HepG2 (cell line): Measurements from ENCODE around the gene HAUS2. TPM values are rescaled to one million over a fixed set of nuclear protein-coding genes. Genes with fewer than 3 reads are reported as not detected.

Experiments
- FOSL2 ChIP-seq: sonication (generic); formaldehyde crosslinking; IDR thresholded peaks from 2 replicates; pipeline ENCODE4 v1.4.0; 2020; ENCODE audit warnings: missing genetic modification reagents
- HNRNPK ChIP-seq: fragments of 200-400 bp; formaldehyde crosslinking; IDR thresholded peaks from 2 replicates; pipeline ENCODE4 v1.6.1; 2018; ENCODE audit warnings: low read length, low read depth, moderate library complexity, mild to moderate bottlenecking; ENCODE audit not compliant: poor library complexity, severe bottlenecking
- MATR3 ChIP-seq: sonication (generic); formaldehyde crosslinking; IDR thresholded peaks from 2 replicates; pipeline ENCODE4 v1.4.0; 2020; ENCODE audit warnings: missing genetic modification reagents
- MIER3 ChIP-seq: IDR thresholded peaks from 2 replicates; pipeline ENCODE4 v1.6.1; 2016; ENCODE audit warnings: missing compliant biosample characterization, borderline replicate concordance
- PRMT3 ChIP-seq: sonication (generic); formaldehyde crosslinking; IDR thresholded peaks from 2 replicates; pipeline ENCODE4 v1.8.1; 2022; ENCODE audit warnings: low read depth, mild to moderate bottlenecking, moderate library complexity, missing genetic modification reagents, borderline replicate concordance
- RAD21 ChIP-seq: fragments of 450-650 bp; formaldehyde crosslinking; IDR thresholded peaks from 2 replicates; pipeline ENCODE4 v1.5.0; 2020; ENCODE audit warnings: mild to moderate bottlenecking
- RBM22 ChIP-seq: fragments of 200-400 bp; formaldehyde crosslinking; optimal IDR thresholded peaks from 2 replicates; pipeline ENCODE3; 2017; ENCODE audit warnings: mild to moderate bottlenecking, low read length, moderate library complexity
- RORA ChIP-seq: sonication (generic); formaldehyde crosslinking; IDR thresholded peaks from 2 replicates; pipeline ENCODE4 v1.5.0; 2020; ENCODE audit warnings: mild to moderate bottlenecking, missing genetic modification reagents, moderate library complexity
- SMAD3 ChIP-seq: sonication (generic); formaldehyde crosslinking; IDR thresholded peaks from 2 replicates; pipeline ENCODE4 v1.4.0; 2020; ENCODE audit warnings: missing genetic modification reagents
- SP4 ChIP-seq: sonication (generic); formaldehyde crosslinking; IDR thresholded peaks from 2 replicates; pipeline ENCODE4 v1.8.1; 2023; ENCODE audit warnings: mild to moderate bottlenecking, missing genetic modification reagents
- ZNF138 ChIP-seq: sonication (generic); formaldehyde crosslinking; IDR thresholded peaks from 2 replicates; pipeline ENCODE4 v1.5.0; 2020; ENCODE audit warnings: mild to moderate bottlenecking, low read depth, missing genetic modification reagents
- ZNF34 ChIP-seq: sonication (generic); formaldehyde crosslinking; IDR thresholded peaks from 2 replicates; pipeline ENCODE4 v1.4.0; 2020; ENCODE audit warnings: mild to moderate bottlenecking, missing genetic modification reagents, borderline replicate concordance
- ZNF557 ChIP-seq: sonication (generic); formaldehyde crosslinking; IDR thresholded peaks from 2 replicates; pipeline ENCODE4 v1.4.0; 2020; ENCODE audit warnings: missing genetic modification reagents
- ZNF619 ChIP-seq: sonication (generic); formaldehyde crosslinking; IDR thresholded peaks from 2 replicates; pipeline ENCODE4 v1.4.0; 2020; ENCODE audit warnings: mild to moderate bottlenecking, missing genetic modification reagents
- ZSCAN9 ChIP-seq: IDR thresholded peaks from 2 replicates; pipeline ENCODE4 v1.6.1; 2016; ENCODE audit warnings: borderline replicate concordance
- polyA plus RNA-seq, 8 experiments: library from polyadenylated mRNA; depleted of rRNA in 3 of 8; stranded (reverse) in 7 of 8; unstranded in 1 of 8; fragments of >200 nt; fragmentation: Illumina TruSeq in 4 of 8; extraction: Trizol in 4 of 8; gene quantifications; 2 replicates each; pipeline versions ENCODE4 v1.2.1 to v1.2.3, GENCODE V29; 2011 to 2016; ENCODE audit warnings: low read depth in 4 of 8, missing spikeins in 1 of 8, mixed read lengths in 1 of 8; ENCODE audit not compliant: insufficient read depth in 1 of 8
- total RNA-seq, 5 experiments: library from RNA; depleted of rRNA; stranded (reverse); fragments of >200 nt; fragmentation: Illumina TruSeq; extraction: Trizol; gene quantifications; 2 replicates each; pipeline ENCODE4 v1.2.3, GENCODE V29; 2016; ENCODE audit warnings: low read depth in 1 of 5
- TF ChIP-seq, protein P1 (sequence below): sonication (generic); formaldehyde crosslinking; IDR thresholded peaks from 2 replicates; pipeline ENCODE4 v1.8.1; 2022; ENCODE audit warnings: mild to moderate bottlenecking, missing genetic modification reagents
- TF ChIP-seq, protein P2 (sequence below): sonication (generic); formaldehyde crosslinking; IDR thresholded peaks from 2 replicates; pipeline ENCODE4 v1.5.1; 2020; ENCODE audit warnings: missing genetic modification reagents, mild to moderate bottlenecking, borderline replicate concordance
- TF ChIP-seq, protein P3 (sequence below): sonication (generic); formaldehyde crosslinking; IDR thresholded peaks from 2 replicates; pipeline ENCODE4 v1.4.0; 2020; ENCODE audit warnings: missing genetic modification reagents, low read depth, mild to moderate bottlenecking, borderline replicate concordance
- TF ChIP-seq, protein P4 (sequence below): sonication (generic); formaldehyde crosslinking; IDR thresholded peaks from 2 replicates; pipeline ENCODE4 v1.4.0; 2020; ENCODE audit warnings: missing genetic modification reagents
- TF ChIP-seq, protein P5 (sequence below): sonication (generic); formaldehyde crosslinking; IDR thresholded peaks from 2 replicates; pipeline ENCODE4 v1.5.0; 2020; ENCODE audit warnings: missing genetic modification reagents
- TF ChIP-seq, protein P6 (sequence below): sonication (generic); formaldehyde crosslinking; conservative IDR thresholded peaks from 2 replicates; pipeline ENCODE4 v1.4.0; 2020; ENCODE audit warnings: missing genetic modification reagents

HAUS2 gene
- total and polyA plus RNA-seq, 2 of the 13 experiments (the other 11 are each of a cell fraction or from before 2014, with no cell fraction given) = 11.6 to 32.9 TPM

DNA sequence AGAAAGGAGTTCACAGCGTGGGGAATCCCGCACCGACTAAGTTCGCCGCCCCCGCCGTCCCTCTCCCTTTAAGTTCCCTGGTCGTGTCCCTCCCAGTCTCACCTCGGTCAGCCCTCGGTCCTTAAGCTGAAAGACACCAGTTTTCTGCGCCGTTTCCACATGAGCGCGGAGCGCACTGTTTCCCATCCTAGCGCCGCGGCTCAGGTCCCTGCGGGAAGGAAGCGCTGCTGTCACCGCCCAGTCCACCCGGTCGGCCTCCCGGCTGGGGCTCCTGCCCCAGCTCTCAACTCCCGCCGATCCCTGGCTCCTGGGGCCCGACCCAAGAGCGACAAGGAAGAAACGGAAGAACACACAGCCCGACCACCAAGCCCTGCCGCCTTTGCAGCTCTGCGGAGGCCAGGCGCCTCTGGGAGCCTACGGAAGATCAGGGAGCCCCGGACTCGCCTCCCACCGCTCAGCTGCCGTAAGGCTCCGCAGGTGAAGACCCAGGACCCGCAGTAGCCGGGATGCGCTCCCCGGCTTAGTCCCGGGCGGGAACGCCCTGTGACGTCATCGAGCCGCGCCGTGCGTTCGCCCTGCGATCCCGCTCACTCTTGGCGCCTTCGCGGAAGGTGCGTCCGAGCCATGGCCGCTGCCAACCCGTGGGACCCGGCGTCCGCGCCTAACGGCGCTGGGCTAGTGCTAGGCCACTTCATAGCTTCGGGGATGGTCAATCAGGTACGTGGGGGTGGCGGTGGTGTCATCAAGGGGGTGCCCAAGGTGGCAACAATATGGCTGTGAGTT is at the start of gene HAUS2, which contains the start of gene LRRC57 (continued):
- TF ChIP-seq, protein P1, sequence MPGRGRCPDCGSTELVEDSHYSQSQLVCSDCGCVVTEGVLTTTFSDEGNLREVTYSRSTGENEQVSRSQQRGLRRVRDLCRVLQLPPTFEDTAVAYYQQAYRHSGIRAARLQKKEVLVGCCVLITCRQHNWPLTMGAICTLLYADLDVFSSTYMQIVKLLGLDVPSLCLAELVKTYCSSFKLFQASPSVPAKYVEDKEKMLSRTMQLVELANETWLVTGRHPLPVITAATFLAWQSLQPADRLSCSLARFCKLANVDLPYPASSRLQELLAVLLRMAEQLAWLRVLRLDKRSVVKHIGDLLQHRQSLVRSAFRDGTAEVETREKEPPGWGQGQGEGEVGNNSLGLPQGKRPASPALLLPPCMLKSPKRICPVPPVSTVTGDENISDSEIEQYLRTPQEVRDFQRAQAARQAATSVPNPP (CRISPR knock-in tag) = no peak
- peak; percentile 90 for TF ChIP-seq SP4 (CRISPR knock-in tag)
- TF ChIP-seq PRMT3 (CRISPR knock-in tag) = no peak
- peak; percentile 71 for TF ChIP-seq ZSCAN9 (CRISPR knock-in tag)
- peak; percentile 66; the same call in 1 of the 2 replicates for TF ChIP-seq SMAD3 (CRISPR knock-in tag)
- TF ChIP-seq ZNF557 = no peak
- peak; percentile 8; the same call in 1 of the 2 replicates for TF ChIP-seq ZNF138 (CRISPR knock-in tag)
- TF ChIP-seq, protein P2, sequence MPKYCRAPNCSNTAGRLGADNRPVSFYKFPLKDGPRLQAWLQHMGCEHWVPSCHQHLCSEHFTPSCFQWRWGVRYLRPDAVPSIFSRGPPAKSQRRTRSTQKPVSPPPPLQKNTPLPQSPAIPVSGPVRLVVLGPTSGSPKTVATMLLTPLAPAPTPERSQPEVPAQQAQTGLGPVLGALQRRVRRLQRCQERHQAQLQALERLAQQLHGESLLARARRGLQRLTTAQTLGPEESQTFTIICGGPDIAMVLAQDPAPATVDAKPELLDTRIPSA (CRISPR knock-in tag) = no peak
- no peak for TF ChIP-seq ZNF619
- TF ChIP-seq RAD21 (CRISPR knock-in tag) = no peak
- no peak for TF ChIP-seq RBM22
- TF ChIP-seq ZNF34 (CRISPR knock-in tag) = no peak
- TF ChIP-seq, protein P3, sequence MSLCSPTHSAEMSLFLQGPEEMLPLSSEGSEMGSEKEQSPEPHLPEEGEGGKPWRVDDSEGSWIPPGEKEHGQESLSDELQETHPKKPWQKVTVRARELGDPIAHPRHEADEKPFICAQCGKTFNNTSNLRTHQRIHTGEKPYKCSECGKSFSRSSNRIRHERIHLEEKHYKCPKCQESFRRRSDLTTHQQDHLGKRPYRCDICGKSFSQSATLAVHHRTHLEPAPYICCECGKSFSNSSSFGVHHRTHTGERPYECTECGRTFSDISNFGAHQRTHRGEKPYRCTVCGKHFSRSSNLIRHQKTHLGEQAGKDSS (CRISPR knock-in tag) = peak; percentile 52; the same call in 1 of the 2 replicates
- no peak for TF ChIP-seq HNRNPK
- TF ChIP-seq RORA (CRISPR knock-in tag) = no peak
- TF ChIP-seq, protein P4, sequence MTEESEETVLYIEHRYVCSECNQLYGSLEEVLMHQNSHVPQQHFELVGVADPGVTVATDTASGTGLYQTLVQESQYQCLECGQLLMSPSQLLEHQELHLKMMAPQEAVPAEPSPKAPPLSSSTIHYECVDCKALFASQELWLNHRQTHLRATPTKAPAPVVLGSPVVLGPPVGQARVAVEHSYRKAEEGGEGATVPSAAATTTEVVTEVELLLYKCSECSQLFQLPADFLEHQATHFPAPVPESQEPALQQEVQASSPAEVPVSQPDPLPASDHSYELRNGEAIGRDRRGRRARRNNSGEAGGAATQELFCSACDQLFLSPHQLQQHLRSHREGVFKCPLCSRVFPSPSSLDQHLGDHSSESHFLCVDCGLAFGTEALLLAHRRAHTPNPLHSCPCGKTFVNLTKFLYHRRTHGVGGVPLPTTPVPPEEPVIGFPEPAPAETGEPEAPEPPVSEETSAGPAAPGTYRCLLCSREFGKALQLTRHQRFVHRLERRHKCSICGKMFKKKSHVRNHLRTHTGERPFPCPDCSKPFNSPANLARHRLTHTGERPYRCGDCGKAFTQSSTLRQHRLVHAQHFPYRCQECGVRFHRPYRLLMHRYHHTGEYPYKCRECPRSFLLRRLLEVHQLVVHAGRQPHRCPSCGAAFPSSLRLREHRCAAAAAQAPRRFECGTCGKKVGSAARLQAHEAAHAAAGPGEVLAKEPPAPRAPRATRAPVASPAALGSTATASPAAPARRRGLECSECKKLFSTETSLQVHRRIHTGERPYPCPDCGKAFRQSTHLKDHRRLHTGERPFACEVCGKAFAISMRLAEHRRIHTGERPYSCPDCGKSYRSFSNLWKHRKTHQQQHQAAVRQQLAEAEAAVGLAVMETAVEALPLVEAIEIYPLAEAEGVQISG (CRISPR knock-in tag) = peak; percentile 86
- TF ChIP-seq, protein P5, sequence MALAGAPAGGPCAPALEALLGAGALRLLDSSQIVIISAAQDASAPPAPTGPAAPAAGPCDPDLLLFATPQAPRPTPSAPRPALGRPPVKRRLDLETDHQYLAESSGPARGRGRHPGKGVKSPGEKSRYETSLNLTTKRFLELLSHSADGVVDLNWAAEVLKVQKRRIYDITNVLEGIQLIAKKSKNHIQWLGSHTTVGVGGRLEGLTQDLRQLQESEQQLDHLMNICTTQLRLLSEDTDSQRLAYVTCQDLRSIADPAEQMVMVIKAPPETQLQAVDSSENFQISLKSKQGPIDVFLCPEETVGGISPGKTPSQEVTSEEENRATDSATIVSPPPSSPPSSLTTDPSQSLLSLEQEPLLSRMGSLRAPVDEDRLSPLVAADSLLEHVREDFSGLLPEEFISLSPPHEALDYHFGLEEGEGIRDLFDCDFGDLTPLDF (CRISPR knock-in tag) = peak; percentile 99
- TF ChIP-seq MATR3 (CRISPR knock-in tag) = no peak
- TF ChIP-seq FOSL2 (CRISPR knock-in tag) = peak; percentile 65
- TF ChIP-seq MIER3 (CRISPR knock-in tag) = no peak
- TF ChIP-seq, protein P6, sequence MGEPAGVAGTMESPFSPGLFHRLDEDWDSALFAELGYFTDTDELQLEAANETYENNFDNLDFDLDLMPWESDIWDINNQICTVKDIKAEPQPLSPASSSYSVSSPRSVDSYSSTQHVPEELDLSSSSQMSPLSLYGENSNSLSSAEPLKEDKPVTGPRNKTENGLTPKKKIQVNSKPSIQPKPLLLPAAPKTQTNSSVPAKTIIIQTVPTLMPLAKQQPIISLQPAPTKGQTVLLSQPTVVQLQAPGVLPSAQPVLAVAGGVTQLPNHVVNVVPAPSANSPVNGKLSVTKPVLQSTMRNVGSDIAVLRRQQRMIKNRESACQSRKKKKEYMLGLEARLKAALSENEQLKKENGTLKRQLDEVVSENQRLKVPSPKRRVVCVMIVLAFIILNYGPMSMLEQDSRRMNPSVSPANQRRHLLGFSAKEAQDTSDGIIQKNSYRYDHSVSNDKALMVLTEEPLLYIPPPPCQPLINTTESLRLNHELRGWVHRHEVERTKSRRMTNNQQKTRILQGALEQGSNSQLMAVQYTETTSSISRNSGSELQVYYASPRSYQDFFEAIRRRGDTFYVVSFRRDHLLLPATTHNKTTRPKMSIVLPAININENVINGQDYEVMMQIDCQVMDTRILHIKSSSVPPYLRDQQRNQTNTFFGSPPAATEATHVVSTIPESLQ (CRISPR knock-in tag) = peak; percentile 88; the same call in 1 of the 2 replicates
